H1 (cell line): ENCODE results near the gene LDLRAD3. TPM values are rescaled to one million over a fixed set of nuclear protein-coding genes. Genes with fewer than 3 reads are reported as not detected.

ENCODE experiments used
- CEBPB ChIP-seq: IDR thresholded peaks from 2 replicates; pipeline ENCODE4 v1.6.1; 2012; ENCODE audit warnings: low read depth, low read length
- polyA plus RNA-seq, 7 experiments: library from polyadenylated mRNA; depleted of rRNA in 3 of 7; stranded (reverse) in 5 of 7; unstranded in 2 of 7; fragments of >200 nt in 5 of 7; fragments of 200-250 nt in 2 of 7; gene quantifications; 1 replicate in 5 of 7; 2 replicates in 1 of 7; 4 replicates in 1 of 7; pipeline versions ENCODE4 v1.2.1 to v1.2.3, GENCODE V29; 2011 to 2013; ENCODE audit warnings: missing spikeins in 2 of 7, mixed read lengths in 2 of 7
- total RNA-seq: library from RNA; stranded (reverse); fragmentation: NEBNext Ultra II Directional; extraction: Animal tissue kit (Norgen Biotek cat#: 25700); gene quantifications from 2 replicates; pipeline ENCODE4 v1.2.1, GENCODE V29; 2021

Gene LDLRAD3
- total and polyA plus RNA-seq, 2 of the 8 experiments (the other 6 are each of a cell fraction or from before 2014, with no cell fraction given): 18.6 to 22.8 TPM

DNA sequence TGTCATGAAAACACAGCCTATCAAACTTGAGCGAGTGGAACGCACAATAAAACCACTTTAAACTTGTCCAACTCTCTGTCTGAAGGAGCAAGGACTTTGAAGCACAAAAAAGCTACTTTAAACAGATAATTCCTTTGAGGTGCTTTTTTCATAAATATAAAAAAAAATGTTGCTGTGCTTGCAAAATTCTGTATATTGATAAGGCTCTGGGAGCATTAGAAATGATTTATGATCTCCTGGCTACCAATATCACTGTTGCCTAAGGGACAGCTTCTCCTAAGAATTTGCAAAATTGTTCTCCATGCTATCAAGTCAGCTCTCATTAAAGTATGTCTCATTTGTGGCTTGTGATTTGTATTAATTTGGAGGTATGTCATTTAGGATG is 37.6 kb upstream of the LDLRAD3 start (continued):
- no peak for TF ChIP-seq CEBPB
